Measurements from ENCODE around the gene ADAMTS9. TPM values are rescaled to one million over a fixed set of nuclear protein-coding genes. Genes with fewer than 3 reads are reported as not detected.

Gene ADAMTS9
- total RNA-seq, 4 donors from 2014 or later: 6.3 to 20.1 (median 13.0) TPM

DNA sequence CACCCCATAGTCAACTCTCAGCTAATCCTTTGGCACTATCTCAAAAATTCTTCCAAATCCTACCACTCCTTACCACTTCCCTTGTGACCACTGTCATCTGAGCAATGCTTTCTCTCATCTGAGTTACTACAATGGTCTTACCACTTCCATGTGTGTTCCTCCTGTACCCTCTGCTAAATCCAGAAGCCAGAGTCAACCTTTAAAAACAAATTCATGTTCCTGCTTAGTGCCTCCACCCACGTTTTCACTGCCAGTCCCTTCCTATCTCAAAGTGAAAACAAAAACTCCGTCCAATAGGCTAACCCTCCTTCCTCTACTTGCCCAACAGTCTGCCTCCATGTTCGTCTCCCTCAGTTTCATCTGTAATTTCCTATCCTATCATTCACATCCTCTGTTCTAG, 109.0 kb downstream of the ADAMTS9 start:
- Histone ChIP-seq H3K4me3 (no peak overlapping the region), H3K27me3 (no peaks in the 10 kb centered on the region), H3K4me1 (no peaks in the 10 kb centered on the region), H3K36me3 (no peaks in the 10 kb centered on the region), H3K27ac (no peak overlapping the region), H3K9me3 (no peaks in the 10 kb centered on the region)
- in situ Hi-C loops (cut with MboI; ENCODE audit: low pct_ligation_motif_present in 1 of 4, low pct_unique_long_range_greater_than_20kb in 1 of 4, low sequenced_read_pairs in 3 of 4) (no loop called here), intact Hi-C loops (cut with DNase I; ENCODE audit: low total_unique reads) (no loop called here)
- DNase-seq: no peak
- 88 to 100% methylated on average over 2 to 3 of the region's 3 CpGs for WGBS, 2 donors (ENCODE audit: low coverage in 1 of 2)
- TF ChIP-seq, protein P1, sequence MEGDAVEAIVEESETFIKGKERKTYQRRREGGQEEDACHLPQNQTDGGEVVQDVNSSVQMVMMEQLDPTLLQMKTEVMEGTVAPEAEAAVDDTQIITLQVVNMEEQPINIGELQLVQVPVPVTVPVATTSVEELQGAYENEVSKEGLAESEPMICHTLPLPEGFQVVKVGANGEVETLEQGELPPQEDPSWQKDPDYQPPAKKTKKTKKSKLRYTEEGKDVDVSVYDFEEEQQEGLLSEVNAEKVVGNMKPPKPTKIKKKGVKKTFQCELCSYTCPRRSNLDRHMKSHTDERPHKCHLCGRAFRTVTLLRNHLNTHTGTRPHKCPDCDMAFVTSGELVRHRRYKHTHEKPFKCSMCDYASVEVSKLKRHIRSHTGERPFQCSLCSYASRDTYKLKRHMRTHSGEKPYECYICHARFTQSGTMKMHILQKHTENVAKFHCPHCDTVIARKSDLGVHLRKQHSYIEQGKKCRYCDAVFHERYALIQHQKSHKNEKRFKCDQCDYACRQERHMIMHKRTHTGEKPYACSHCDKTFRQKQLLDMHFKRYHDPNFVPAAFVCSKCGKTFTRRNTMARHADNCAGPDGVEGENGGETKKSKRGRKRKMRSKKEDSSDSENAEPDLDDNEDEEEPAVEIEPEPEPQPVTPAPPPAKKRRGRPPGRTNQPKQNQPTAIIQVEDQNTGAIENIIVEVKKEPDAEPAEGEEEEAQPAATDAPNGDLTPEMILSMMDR (IDR thresholded peaks at IDR 0.05): no peak
- TF ChIP-seq POLR2AphosphoS5 (IDR thresholded peaks at IDR 0.05): no peak
- TF ChIP-seq EP300 (IDR thresholded peaks at IDR 0.05; ENCODE audit: low read depth): no peak
- TF ChIP-seq POLR2A (IDR thresholded peaks at IDR 0.05): no peak

DNA sequence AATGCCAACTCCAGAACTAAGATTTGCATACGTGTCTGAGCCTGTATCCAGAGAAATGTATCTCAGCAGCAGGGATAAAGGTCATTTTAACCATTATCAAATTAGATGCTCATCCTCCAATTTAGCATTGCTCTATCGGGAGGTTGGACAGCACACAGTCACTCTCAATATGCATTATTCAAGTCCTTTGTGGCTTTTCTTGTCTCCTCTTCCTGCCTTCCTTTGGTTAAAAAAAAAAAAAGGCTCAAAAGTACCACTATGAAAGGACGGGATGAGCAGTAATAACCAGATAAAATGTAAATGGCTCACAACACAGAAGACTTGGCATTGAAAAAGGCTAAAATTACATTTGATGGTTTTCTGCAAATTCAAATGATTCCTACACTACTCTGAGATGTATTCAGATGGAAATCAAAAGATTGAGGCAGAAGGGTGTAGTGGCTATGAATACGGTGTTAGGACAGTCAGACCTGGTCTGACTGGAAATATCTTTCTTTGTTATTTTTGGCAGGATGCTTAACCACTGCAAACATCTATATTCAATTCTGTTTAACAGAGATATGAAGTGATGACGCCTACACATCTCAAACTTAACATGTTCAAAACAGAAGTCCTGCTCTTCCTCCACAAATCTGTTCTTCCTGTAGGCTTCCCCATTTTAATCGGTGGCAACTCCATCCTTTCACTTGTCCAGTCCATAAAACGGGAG, 109.6 kb downstream of the ADAMTS9 start:
- Histone ChIP-seq H3K4me1 (no peaks in the 10 kb centered on the region), H3K27ac (no peak overlapping the region), H3K27me3 (no peaks in the 10 kb centered on the region), H3K36me3 (no peaks in the 10 kb centered on the region), H3K9me3 (no peaks in the 10 kb centered on the region), H3K4me3 (no peak overlapping the region)
- in situ Hi-C loops (cut with MboI; ENCODE audit: low pct_ligation_motif_present in 1 of 4, low pct_unique_long_range_greater_than_20kb in 1 of 4, low sequenced_read_pairs in 3 of 4) (no loop called here), intact Hi-C loops (cut with DNase I; ENCODE audit: low total_unique reads) (no loop called here)
- 67 to 82% methylated on average over 7 of the region's 7 CpGs for WGBS, 2 donors (ENCODE audit: low coverage in 1 of 2)
- no peak for TF ChIP-seq EP300 (IDR thresholded peaks at IDR 0.05; ENCODE audit: low read depth)
- TF ChIP-seq, protein P1 (IDR thresholded peaks at IDR 0.05): no peak
- no peak for TF ChIP-seq POLR2A (IDR thresholded peaks at IDR 0.05)
- no peak for TF ChIP-seq POLR2AphosphoS5 (IDR thresholded peaks at IDR 0.05)
- no peak for DNase-seq

GRCh38 chr3:64576211-64576775, 111.5 kb downstream of the ADAMTS9 start:
- H3K9me3 ChIP-seq: no peaks in the 10 kb centered on the region
- intact Hi-C loops (cut with DNase I; ENCODE audit: low total_unique reads) (no loop called here), in situ Hi-C loops (cut with MboI; ENCODE audit: low pct_ligation_motif_present in 1 of 4, low pct_unique_long_range_greater_than_20kb in 1 of 4, low sequenced_read_pairs in 3 of 4) (no loop called here)
- DNase-seq: no peak
- no peak for TF ChIP-seq EP300 (IDR thresholded peaks at IDR 0.05; ENCODE audit: low read depth)
- H3K4me1 ChIP-seq: no peaks in the 10 kb centered on the region
- WGBS, 2 donors (ENCODE audit: low coverage in 1 of 2): 82 to 88% methylated on average over 5 to 10 of the region's 10 CpGs
- no peaks in the 10 kb centered on the region for H3K36me3 ChIP-seq
- H3K27me3 ChIP-seq: no peaks in the 10 kb centered on the region
- H3K4me3 ChIP-seq: no peak overlapping the region
- no peak overlapping the region for H3K27ac ChIP-seq

- TF ChIP-seq POLR2AphosphoS5 (IDR thresholded peaks at IDR 0.05): no peak
- TF ChIP-seq, protein P1 (IDR thresholded peaks at IDR 0.05): peak; percentile 38 to 61 (median 42)
- TF ChIP-seq EP300 (IDR thresholded peaks at IDR 0.05; ENCODE audit: low read depth): no peak
- Histone ChIP-seq H3K27me3 (no peaks in the 10 kb centered on the region), H3K4me3 (no peak overlapping the region), H3K4me1 (no peaks in the 10 kb centered on the region), H3K27ac (no peak overlapping the region), H3K9me3 (no peaks in the 10 kb centered on the region), H3K36me3 (no peaks in the 10 kb centered on the region)
- in situ Hi-C loops (cut with MboI; ENCODE audit: low pct_ligation_motif_present in 1 of 4, low pct_unique_long_range_greater_than_20kb in 1 of 4, low sequenced_read_pairs in 3 of 4): no loop called here
- intact Hi-C loops (cut with DNase I; ENCODE audit: low total_unique reads): no loop called here
- WGBS, 2 donors (ENCODE audit: low coverage in 1 of 2): 91% methylated on average over 2 of the region's 2 CpGs; no CpG with 5 or more reads in 1 of the 2 donors
- no peak for DNase-seq
Measured at GRCh38 chr3:64575211-64575844, 112.5 kb downstream of the ADAMTS9 start.
